ENCODE data around the gene GARIN5A.
A peak's percentile ranks its signal among the peaks of the same experiment; 100 is the strongest.

Gene GARIN5A

DNA sequence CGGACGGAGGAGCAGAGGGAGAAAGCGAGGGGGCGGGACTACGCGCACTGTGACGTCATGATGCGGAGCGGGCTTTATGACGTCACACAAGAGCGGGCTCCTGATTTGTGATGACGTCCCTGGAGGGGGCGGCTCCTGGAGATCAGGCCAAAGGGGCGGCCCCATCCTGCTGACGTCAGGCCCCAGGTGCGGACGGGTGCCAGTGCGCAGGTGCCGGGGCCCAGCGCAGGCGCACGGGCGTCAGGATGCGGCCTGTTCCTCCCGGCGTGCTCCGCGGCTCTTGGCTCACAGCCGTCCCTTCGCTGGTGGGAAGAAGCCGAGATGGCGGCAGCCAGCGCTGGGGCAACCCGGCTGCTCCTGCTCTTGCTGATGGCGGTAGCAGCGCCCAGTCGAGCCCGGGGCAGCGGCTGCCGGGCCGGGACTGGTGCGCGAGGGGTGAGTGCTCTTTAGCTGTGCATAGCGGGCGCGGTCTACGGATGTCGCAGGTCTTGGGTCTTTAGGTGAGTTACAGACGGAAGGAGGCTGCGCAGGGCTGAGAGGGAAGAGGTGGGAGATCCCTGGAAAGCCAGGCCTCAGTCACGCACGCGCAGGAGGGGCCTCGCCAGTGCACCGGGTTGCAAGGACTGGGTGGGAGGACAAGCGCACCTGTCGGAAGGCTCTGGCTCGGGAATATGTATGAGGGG, at the start of gene GARIN5A, which contains the start of gene EMC10:
Gene GARIN5A (minus strand): TSS at position 625 of the 683 bp plus-strand sequence. CDS start 460 bp downstream, at position 165.
Gene EMC10 (plus strand): TSS at position 284 of the 683 bp plus-strand sequence. CDS start 38 bp downstream, at position 322.
- peak; percentile 25 to 35 for DNase-seq

DNA sequence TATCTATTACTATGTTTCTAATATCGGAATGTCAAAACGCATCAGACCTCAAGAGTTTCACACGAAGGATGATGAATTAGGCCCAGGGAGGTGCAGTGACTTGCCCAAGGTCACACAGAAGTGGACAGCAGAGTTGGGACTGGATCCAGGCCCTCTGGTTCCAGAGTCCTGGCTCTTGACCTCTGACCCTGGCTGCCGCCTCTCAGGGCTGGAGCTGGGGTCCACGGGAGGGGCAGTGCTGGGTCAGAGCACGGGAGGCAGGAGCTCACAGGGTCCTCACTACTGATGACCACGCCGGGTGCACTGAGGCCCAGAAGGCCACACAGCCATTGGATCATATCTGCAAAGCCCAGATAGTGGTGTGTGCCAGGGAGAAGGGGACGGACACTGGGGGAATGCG, 46.2 kb upstream of the GARIN5A start:
- DNase-seq: no peak

DNA sequence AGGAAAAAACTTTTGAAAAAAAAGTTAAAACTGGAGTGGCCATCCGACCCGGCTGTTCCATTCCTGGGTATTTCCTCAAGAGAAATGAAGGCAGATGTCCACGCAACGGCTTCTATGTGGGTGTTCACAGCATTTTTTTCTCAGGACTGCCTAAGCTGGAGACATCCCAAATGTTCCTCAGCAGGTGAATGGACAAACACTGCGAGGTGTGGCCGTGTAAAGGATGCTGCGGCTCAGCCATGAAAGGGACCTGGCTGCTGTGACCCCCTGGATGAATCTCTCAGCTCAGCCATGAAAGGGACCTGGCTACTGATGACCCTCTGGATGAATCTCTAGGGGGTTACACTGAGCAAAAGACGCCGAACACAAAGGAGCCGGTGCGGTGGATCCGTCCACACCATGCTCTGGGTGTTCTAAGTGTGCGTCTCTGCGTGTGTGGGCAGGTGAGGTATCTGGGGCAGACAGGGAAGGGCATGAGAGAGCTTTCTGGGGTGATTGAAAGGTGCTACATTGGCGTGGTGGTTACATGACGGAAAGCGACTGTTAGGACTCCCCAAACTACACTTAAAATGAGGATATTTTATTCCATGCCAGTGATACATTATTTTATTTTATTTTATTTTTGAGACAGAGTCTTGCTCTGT, 44.3 kb upstream of the GARIN5A start:
- no peak for DNase-seq

DNA sequence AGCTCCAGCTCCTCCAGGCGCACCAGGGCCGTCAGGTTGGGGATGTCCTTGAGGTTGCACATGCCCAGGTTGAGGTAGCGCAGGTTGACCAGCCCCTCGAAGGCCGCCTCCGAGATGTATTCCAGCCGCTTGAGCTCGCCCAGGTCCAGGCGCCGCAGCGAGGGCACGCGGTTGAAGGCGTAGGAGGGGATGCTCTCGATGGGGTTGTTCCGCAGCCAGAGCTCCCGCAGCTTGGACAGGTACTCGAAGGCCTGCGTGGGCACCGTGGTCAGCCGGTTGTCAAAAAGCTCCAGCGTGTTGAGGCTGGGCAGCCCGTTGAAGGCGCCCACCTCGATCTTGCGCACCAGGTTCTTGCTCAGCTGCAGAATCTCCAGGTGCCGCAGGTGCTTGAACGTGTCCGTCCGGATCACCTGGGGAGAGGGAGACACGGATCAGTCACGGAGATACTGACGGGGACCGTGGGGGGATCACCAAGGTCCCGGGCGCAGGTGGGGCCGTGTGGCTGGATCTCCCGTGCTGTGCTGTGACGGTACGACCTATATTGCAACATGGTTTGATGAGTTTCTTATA, 42.4 kb upstream of the GARIN5A start:
- DNase-seq: no peak

DNA sequence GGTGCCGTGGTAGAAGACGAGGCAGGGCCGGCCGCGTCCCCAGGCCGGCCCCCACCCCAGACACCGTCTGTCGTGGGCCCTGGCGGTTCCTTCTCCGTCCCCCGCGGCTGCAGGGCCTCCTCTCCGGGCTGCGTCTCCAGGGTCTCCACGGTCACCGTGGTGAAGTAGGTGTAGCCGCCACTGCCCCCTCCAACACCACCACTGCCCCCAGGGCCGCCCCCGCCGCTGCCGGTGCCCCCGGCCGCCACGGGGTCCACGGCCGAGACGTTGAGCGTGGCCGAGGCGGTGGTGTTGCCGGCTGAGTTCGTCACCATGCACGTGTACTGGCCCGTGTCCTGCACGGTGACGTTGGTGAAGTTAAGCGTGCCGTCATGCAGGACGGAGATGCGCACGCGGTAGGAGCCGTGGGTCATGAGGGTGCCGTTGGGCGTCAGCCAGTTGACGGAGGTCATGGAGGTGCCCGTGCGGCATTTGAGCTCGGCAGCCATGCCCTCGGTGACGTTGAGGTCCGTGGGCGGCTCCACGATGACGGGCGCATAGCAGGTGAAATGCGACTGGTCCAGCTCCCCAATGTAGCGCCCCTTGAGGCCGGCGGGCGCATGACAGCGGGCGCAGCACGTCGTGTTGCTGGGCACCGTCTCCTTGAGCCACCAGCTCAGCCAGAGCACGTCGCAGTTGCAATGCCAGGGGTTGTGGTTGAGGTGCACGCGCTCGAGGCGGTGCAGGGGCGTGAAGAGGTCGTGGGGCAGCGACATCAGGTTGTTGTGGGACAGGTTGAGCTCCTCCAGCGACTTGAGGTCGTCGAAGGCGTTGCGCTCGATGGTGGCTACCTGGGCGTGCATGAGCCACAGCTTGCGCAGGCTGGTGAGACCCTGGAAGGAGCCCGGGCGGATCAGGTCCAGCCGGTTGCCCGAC, 41.7 kb upstream of the GARIN5A start:
- DNase-seq: no peak

DNA sequence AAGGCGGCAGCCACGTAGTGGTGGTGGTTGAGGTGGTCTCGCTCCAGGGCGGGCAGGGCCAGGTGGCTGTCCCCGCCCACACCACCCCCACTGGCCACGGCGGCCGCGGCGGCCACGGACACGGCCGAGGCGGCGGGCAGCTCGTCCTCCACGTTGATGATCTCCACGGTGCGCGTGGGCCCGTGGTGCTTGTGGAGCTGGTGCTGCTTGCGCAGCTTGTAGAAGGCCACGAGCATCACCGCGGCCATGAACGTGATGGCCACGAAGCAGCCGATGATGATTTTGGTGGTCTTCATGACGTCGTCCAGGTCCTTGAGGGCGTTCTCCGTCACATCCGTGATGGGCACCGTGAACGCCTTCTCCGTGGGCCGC, 41.0 kb upstream of the GARIN5A start:
- no peak for DNase-seq

DNA sequence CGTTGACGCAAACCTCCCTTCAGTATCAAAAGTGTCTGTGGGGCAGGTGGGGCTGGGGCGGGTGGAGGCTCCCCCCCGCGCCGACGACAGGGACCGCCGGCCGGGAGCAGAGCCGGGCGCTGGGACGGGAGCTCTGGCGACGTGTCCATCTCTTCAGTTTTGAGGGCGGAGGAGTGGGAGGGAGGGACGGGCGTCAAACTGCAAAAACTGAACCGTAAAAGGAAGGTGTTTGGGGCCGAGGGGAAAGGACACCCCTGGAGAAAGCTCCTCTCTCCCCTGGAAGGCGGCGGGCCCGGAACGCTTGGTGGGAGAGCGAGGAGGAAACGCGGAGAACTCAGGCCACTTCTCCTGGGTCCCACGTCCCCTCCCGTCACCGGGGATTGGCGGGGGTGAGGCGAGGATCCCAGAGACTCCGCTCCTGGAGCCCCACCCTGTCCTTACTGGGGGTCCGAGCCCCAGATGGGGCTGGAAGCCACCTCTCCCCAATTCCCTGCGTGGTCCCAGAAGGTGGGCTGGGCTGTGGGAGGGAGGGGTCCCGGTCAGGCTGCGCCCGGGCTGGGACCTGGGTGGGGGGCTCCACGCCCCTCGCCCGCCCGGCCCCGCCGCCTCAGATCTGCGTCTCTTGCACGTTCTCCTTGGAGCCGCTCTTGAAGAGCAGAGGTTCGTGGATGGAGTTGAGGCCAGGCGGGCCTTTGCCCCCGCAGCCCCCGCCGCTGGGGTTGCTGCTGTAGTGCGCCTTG, 40.5 kb upstream of the GARIN5A start:
- DNase-seq: no peak

DNA sequence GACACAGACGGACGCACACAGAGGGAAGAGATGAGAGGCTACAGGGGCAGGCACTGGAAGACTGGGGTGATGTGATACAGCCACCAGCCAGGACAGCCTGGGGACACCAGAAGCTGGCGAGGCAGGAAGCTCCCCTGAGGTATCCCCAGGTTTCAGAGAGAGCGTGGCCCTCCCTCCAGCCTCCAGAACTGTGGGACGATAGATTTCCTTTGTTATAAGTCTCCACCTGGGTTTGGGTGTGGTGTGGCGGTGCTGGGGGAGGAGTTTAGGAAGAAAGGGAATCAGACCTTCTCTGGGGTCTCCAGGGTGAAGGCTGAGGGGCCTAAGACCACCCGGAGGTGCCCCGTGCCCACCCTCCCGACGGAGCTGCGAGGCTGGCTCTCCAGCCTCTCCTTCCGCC, 39.8 kb upstream of the GARIN5A start:
- DNase-seq: no peak

DNA sequence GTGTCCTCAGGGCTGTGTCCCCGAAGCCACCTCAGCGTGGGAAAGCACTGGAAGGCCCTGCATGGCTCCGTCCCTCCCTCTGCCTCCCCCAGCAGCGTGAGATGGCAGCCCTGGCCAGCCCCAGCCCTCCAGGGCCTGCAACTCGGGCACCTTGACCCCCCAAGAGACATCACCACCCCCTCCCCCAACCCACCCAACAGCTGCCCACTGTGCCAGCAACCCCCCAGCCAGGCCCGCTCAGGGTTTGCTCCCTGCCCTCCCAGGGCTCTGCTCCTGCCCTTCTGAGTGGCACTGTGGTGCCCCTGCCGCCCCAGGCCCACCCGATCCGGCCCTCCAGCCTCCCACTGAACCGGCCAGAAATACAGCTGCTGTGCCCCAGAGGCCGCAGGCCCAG, 38.5 kb upstream of the GARIN5A start:
- no peak for DNase-seq

DNA sequence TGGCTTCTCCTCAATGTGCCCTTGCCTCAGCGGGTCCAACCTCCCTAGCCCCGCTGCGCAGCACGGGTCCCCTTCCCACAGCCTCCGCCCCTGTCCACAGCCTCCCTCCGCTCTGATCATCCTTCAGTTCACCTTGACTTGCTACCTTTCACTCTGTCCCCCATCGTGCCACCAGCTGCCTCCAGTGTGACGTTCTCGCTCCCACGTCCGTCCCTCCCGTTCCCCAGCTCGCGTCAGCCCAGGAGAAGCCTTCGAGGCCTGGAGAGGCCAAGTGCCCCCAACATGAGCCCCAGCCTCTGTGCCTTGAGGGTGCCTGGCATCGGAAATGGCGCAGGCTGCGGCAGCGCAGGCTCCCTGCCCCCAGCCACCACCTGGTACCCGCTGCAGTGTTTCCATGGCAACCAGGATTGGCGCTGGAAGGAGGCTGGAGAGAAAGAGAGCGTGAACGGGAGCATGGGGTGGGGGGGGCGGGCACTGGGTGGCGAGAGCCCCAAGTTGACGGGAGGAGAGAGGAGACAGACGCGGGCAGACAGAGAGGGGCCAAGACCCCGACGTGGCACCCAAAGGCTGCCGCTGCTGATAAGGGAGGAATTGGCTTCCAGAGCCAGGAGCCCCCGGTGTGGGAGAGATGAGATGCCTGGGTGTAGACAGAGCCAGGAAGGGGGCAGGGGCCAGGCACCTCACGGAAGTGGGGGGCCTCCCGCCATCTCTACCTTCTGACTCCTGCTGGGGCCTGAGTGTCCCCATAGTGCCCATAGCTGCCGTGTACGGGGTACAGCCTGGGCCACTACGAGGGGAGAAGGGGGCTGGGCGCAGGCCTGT, 37.9 kb upstream of the GARIN5A start:
- DNase-seq: no peak

DNA sequence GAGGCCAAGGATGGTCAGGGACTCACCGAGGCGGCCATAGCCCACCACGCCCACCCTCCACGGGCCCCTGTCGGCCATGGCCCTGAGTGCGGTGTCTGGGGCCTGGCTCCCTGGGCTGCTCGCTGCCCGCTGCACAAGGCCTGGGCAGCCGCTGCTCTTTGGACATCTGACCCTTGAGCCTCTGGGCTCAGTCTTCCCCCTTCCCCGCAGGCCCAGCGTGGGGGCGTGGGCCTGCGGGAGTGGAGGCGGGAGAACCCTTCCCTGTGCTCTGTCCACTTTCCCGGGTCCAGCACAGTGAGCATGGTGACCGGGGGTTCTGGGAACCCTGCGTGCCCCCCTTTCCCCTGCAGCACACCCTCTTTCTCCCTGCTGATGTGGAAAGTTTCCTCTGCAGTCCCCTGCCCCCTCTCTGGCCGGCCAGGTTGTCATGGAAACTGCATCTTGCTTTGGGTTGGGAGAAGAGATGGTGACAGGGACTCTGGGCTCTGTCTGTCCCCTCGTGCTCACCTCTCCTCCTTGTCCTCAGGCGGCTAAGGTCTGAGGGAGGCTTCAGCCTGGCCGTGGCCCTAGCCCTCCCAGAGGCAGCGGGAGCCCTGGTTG, 37.2 kb upstream of the GARIN5A start, which contains the start of gene ASPDH:
Gene ASPDH (minus strand): TSS at position 168 of the 600 bp plus-strand sequence. CDS start 90 bp downstream, at position 78.
- DNase-seq: no peak

DNA sequence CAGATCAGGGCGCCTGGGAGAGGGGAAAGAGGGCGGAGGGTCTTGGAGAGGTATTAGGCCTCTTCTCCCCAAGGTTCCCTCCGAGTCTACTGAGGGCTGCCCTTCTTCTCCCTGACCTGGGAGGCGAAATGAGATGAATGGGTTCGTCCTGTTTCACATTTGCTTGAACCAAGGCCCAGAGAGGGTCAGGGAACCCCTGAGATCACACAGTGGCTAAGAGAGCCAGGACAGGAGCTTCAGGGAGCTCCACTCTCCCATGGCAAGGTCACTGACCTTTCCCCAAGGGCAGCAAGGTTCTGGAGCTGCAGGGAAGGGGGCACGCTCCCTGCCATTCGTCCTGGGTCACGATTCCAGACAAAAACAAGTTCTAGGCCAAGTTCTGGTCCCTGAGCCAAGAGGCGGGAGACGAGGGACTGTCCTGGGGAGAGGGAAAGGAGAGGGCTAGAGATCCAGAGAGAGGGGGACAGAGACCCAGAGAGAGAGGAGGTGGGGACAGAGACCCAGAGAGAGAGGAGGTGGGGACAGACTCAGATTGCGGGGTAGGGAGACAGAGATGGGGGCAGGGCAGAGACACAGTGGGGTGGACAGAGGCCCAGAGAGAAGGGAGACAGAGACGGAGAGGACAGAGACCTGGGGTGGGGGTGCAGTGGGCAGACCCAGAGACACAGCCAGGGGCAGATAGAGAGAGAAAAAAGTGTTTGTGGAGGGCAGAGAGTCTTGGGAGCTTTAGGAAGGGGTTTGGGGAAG, 36.5 kb upstream of the GARIN5A start:
- DNase-seq: no peak

DNA sequence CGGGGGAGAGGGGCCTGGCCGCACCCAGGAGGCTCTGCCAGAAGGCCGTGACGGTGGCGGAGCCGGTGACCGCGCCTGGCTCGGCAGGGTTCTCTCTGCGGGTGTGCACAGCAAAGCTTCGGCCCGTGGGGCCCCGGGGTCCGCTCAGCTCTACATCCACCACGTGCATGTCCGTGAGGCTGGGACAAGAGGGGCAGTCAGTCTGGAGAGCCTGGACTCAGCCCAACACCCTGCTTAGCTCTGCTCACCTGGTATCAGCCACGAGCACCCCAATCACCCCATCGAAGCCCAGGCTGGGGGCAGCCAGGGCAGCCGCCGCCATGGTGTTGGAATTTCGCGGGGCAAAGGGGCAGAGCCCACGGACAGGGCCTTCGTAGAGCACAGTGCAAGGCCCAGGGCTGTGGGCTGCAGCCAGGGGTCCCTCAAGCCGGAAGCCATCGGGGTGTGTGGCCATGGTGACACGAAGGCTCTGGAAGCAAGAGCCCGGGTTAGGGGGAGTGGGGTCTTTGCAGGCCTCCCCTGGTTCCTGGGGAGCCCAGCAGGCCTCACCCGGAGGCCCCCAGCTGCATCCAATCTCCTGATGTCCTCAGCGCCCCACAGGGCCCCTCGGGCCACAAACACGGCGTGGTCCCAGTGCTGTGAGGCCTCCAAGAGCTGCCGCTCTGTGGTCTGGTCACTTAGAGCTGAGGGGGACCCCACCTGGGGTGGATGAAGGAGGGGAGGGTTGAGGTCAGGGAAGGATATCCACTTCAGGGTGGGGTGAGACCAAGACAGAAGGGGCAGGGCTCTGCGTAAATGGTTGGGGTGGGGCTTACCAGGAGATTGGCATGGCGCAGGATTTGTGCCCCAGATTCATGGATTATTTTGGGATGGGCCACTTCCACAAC, 35.7 kb upstream of the GARIN5A start:
- no peak for DNase-seq

DNA sequence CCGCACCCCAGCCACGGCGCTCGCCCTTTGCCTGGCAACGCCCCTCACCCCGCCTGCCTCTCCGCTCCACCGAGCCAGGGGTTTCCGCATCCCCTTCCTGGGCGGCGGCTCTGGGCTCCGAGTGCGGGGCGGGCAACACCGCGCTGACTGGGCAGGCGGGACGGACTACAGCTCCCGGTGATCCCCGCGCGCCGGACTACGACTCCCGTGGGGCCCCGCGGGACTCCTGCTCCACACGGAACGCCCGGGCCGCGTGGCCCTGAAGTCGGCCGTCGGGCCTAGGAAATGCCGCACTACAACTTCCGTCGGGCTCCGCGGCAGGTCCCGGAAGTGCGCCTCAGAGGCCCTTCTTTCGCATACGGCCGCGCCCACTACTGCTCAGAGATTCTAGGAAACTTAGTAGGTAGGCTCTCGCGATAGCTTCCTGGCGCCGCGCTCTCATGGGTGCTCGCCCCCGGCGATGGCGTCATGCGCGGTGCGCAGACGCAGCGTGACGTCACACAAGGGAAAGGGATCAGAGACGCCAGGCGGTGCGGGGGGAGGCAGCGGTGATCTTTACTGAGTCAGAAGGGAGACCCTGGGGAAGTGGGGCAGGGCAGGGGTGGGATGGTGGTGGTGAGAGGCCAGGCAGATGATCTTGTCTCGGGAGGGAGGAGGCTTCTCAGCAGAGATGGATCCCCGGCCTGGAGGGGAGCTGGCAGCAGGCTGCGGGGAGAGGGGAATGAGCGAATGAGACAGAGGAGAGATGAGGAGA, 34.6 kb upstream of the GARIN5A start, which contains the start of gene JOSD2:
Gene JOSD2 (minus strand): TSS at position 123 of the 754 bp plus-strand sequence. CDS start 760 bp downstream, outside the sequence.
- DNase-seq: peak; percentile 97

DNA sequence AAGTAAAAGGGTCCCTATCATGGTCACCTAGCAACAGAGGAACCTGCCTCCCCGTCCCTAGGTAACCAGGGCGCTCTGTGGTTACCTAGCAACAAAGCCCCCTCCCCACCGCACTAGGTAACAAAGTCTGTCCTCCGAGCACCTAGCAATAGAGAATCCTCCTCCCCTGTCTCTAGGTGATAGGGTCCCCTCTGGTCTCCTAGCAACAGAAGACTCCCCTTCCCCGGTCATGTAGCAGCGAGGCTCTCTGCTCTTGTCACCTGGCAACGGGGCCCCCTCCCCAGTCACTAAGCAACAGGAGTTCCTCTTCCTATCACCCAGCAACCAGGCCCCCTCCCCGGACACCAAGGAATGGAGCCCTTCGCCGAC, 34.0 kb upstream of the GARIN5A start:
- no peak for DNase-seq

DNA sequence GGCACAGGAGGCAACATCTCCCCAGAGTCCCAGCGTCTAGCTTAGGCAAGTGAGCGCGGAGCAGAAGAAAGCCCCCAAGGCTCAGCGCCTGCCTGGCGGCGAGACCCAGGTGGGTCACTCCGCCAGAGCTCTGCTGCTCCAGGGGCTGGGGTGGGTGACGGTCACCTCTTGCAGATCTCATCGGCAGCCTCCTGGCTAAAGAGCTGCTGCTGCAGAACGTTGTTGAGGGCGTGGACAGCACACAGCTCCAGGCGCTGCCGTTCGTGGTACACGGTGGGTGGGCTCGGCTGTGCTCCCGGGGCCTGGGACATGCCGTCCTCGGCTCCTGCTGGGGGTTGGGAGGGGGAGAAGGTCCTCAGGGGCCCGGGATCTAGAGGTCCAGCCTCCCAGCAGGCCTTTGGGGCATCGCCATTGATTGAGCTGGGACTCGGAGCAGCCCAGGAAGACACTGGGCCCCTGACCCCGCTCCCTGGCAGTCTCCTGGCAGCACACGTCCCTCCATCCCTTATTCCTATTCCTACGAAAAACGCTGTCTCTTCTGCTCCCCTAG, 33.5 kb upstream of the GARIN5A start:
- DNase-seq: no peak

DNA sequence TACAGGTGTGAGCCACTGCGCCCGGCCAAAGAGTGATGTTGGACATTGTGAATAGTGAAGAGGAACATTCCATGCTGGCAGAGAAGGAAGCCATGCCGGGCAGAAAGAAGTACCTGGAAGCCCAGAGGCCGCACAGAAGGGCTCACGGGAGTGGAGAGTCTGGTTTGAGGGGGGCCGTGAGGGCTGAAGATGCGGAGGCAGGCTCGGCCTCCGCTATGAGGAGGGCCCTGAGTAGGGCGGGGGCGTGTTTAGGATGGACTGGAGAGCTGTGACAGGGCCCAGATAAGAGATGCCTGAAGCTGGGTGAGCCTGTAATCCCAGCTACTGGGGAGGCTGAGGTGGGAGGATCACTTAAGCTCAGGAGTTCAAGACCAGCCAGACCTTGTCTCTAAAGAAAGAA, 32.7 kb upstream of the GARIN5A start:
- no peak for DNase-seq

DNA sequence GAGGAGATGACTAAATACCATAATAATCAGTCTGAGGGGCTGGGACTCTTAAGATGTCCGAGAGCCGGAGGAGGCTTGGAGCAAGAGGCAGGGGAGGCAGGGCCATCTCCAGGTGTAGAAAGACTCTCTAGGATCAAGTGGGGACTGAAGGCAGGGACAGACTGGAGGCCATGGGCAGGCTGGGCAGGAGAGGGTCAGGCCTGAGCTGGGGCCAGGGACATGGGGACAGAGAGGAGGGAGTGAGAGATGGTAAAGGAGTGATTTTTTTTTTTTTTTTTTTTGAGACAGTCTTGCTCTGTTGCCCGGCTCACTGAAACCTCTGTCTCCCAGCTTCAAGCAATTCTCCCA, 32.2 kb upstream of the GARIN5A start:
- no peak for DNase-seq
